Sigmoid colon (tissue), 7 donors: ENCODE results near the gene ZNF385A. TPM values are rescaled to one million over a fixed set of nuclear protein-coding genes. Genes with fewer than 3 reads are reported as not detected.
A peak's percentile ranks its signal among the peaks of the same experiment; 100 is the strongest.

Source experiments
- DNase-seq: peaks from one replicate; pipeline ENCODE4 v3.0.0-alpha.2; 2019
- H3K27ac ChIP-seq, 4 donors: fragments of 200-600 bp; sonication (generic); one replicate each; pipeline ENCODE4 v1.5.1; 2016 to 2019; ENCODE audit warnings: mild to moderate bottlenecking in 1 of 4
- H3K27me3 ChIP-seq, 3 donors: fragments of 200-600 bp; sonication (generic); one replicate each; pipeline ENCODE4 v1.5.1; 2019; ENCODE audit warnings: mild to moderate bottlenecking in 1 of 3
- H3K36me3 ChIP-seq, 4 donors: fragments of 200-600 bp; sonication (generic); one replicate each; pipeline ENCODE4 v1.5.1; 2016 to 2019
- H3K4me1 ChIP-seq, 4 donors: fragments of 200-600 bp; sonication (generic); one replicate each; pipeline ENCODE4 v1.5.1; 2017 to 2019
- H3K4me3 ChIP-seq, 4 donors: fragments of 200-600 bp; sonication (generic); one replicate each; pipeline ENCODE4 v1.5.1; 2017 to 2019; ENCODE audit warnings: mild to moderate bottlenecking in 2 of 4, moderate library complexity in 1 of 4
- H3K9me3 ChIP-seq, 4 donors: fragments of 200-600 bp in 3 of 4; sonication (generic) in 3 of 4; one replicate each; pipeline versions ENCODE4 v1.5.1 to v1.6.1; 2013 to 2019
- CTCF ChIP-seq, 4 experiments: fragments of 450-650 bp in 3 of 4; fragments of 200-600 bp in 1 of 4; IDR thresholded peaks; one replicate each; pipeline ENCODE4 v1.5.1; 2016 to 2019; ENCODE audit warnings: antibody characterized with exemption in 4 of 4, mild to moderate bottlenecking in 3 of 4, moderate library complexity in 2 of 4
- EP300 ChIP-seq, 4 donors: sonication (generic); formaldehyde crosslinking; IDR thresholded peaks; one replicate each; pipeline ENCODE4 v1.6.1; 2017; ENCODE audit warnings: antibody characterized with exemption in 4 of 4
- POLR2A ChIP-seq, 2 donors: fragments of 450-650 bp; IDR thresholded peaks; one replicate each; pipeline ENCODE4 v1.6.1; 2016; ENCODE audit warnings: antibody characterized with exemption in 2 of 2, mild to moderate bottlenecking in 2 of 2, moderate library complexity in 2 of 2
- POLR2AphosphoS5 ChIP-seq, 4 donors: sonication (generic); formaldehyde crosslinking; IDR thresholded peaks; one replicate each; pipeline ENCODE4 v1.6.1; 2017; ENCODE audit warnings: antibody characterized with exemption in 4 of 4
- WGBS, 2 donors: extraction: QIAGEN DNeasy Blood & Tissue Kit; methylation state at CpG; one replicate each; pipeline ENCODE4 v1.1.7; 2013; 5-methylcytosine and 5-hydroxymethylcytosine counted together
- intact Hi-C: fragments of 100-400 bp; cut with DNase I; formaldehyde crosslinking; loops from one replicate; pipeline ENCODE4 v1.15.1; 2023
- polyA plus RNA-seq, 3 donors: library from polyadenylated mRNA; stranded (reverse); fragments of 200-250 nt; gene quantifications; one replicate each; pipeline ENCODE4 v1.2.3, GENCODE V29; 2013
- total RNA-seq, 4 donors: library from RNA; depleted of rRNA; stranded (reverse); fragments of >200 nt; gene quantifications; one replicate each; pipeline ENCODE4 v1.1.0, GENCODE V29; 2016
- donor health status: healthy with polysubstance abuse.
- donor health status: Bipolar disorder and iron deficiency.
- donor health status: healthy.

Gene ZNF385A
- total and polyA plus RNA-seq, 7 donors, result 4.4 to 19.2 (median 8.4) TPM

DNA sequence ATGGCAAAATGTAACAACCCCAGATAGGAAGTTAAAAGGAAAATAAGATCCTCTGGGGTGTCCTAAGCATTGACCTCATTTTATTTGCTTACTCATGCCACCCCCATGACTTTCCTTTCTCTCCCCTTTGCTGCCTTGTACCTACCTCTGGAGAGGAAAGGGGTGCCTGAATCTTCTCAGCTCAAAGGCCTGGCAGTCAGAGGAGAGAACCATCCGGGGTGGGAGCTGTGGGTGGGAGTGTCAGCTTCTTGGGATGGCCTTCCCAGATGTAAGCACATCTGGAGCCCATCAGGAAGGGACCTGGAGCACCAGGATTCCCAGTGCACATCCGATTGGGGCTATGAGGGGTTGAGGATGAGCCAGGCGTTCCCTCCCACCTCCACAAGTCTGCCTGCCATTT is 39.7 kb upstream of the ZNF385A start:
- WGBS, 2 donors, result 55 to 67% methylated on average over 3 of the region's 3 CpGs
- no peak for TF ChIP-seq POLR2A (IDR thresholded peaks at IDR 0.05)
- TF ChIP-seq CTCF (IDR thresholded peaks at IDR 0.05), result no peak
- no peak for TF ChIP-seq POLR2AphosphoS5 (IDR thresholded peaks at IDR 0.05)
- TF ChIP-seq EP300 (IDR thresholded peaks at IDR 0.05), result no peak
- Histone ChIP-seq H3K27ac (peak overlapping the region; percentile 22 to 100 (median 100)), H3K36me3 (no peaks in the 10 kb centered on the region), H3K4me1 (peaks cover 0 to 95% (median 88%) of the 10 kb centered on the region in 4 donors), H3K4me3 (no peak overlapping the region), H3K9me3 (no peaks in the 10 kb centered on the region), H3K27me3 (no peaks in the 10 kb centered on the region)
- peak; percentile 66 for DNase-seq
- intact Hi-C loops, result no loop called here

DNA sequence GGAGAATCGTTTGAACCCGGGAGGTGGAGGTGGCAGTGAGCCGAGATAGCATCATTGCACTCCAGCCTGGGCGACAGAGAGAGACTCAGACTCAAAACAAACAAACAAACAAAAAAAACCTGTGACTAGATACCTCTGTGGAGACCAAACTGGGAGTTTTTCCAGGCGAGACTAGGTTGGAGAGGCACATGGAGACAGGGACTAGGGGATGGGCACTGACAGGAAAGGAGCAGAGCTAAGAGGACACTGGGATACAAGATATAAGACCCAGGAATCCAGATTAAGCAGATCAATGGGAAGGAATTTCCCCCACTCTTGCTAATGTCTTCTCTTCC is 39.2 kb upstream of the ZNF385A start:
- peaks cover 0 to 90% (median 84%) of the 10 kb centered on the region in 4 donors for H3K4me1 ChIP-seq
- intact Hi-C loops, result no loop called here
- no peak overlapping the region for H3K4me3 ChIP-seq
- H3K9me3 ChIP-seq, result no peaks in the 10 kb centered on the region
- H3K27me3 ChIP-seq, result no peaks in the 10 kb centered on the region
- WGBS, 2 donors, result 45 to 76% methylated on average over 5 of the region's 5 CpGs
- DNase-seq, result peak; percentile 26
- H3K27ac ChIP-seq, result peak overlapping the region; percentile 22 to 100 (median 100)
- no peaks in the 10 kb centered on the region for H3K36me3 ChIP-seq
- TF ChIP-seq CTCF (IDR thresholded peaks at IDR 0.05), result no peak
- TF ChIP-seq POLR2A (IDR thresholded peaks at IDR 0.05), result no peak
- TF ChIP-seq POLR2AphosphoS5 (IDR thresholded peaks at IDR 0.05), result no peak
- no peak for TF ChIP-seq EP300 (IDR thresholded peaks at IDR 0.05)

GRCh38 chr12:54421879-54422250 is 37.3 kb upstream of the ZNF385A start:
- DNase-seq, result peak; percentile 50
- Histone ChIP-seq H3K36me3 (peaks cover 0 to 2% (median 0%) of the 10 kb centered on the region in 4 donors), H3K4me1 (peaks cover 0 to 75% (median 65%) of the 10 kb centered on the region in 4 donors), H3K27me3 (no peaks in the 10 kb centered on the region), H3K9me3 (no peaks in the 10 kb centered on the region), H3K4me3 (peak overlapping the region in 2 of 4 donors; percentile 96 to 100), H3K27ac (peak overlapping the region; percentile 96 to 100 (median 100))
- intact Hi-C loops, result no loop called here
- WGBS, 2 donors, result 64 to 74% methylated on average over 2 of the region's 2 CpGs
- TF ChIP-seq CTCF (IDR thresholded peaks at IDR 0.05) (no peak), POLR2A (IDR thresholded peaks at IDR 0.05) (no peak), EP300 (IDR thresholded peaks at IDR 0.05) (no peak), POLR2AphosphoS5 (IDR thresholded peaks at IDR 0.05) (no peak)

- 63 to 68% methylated on average over 4 of the region's 4 CpGs for WGBS, 2 donors
- Histone ChIP-seq H3K27me3 (no peaks in the 10 kb centered on the region), H3K36me3 (peaks cover 0 to 4% (median 1%) of the 10 kb centered on the region in 4 donors), H3K4me1 (peaks cover 0 to 75% (median 62%) of the 10 kb centered on the region in 4 donors), H3K27ac (peak overlapping the region; percentile 96 to 100 (median 100)), H3K4me3 (peak overlapping the region in 2 of 4 donors; percentile 96 to 100), H3K9me3 (no peaks in the 10 kb centered on the region)
- intact Hi-C loops, result no loop called here
- TF ChIP-seq POLR2AphosphoS5 (IDR thresholded peaks at IDR 0.05), result peak; percentile 57 to 84 (median 72)
- no peak for TF ChIP-seq CTCF (IDR thresholded peaks at IDR 0.05)
- TF ChIP-seq POLR2A (IDR thresholded peaks at IDR 0.05), result peak in 1 of 2 donors; percentile 18
- peak; percentile 72 to 95 (median 87) for TF ChIP-seq EP300 (IDR thresholded peaks at IDR 0.05)
- peak; percentile 97 for DNase-seq
These were observed 36.8 kb upstream of the ZNF385A start for GRCh38 chr12:54421175-54421878.
